ENCODE data around the gene LDLRAP1. TPM values are rescaled to one million over a fixed set of nuclear protein-coding genes. Genes with fewer than 3 reads are reported as not detected.

The LDLRAP1 gene
- total RNA-seq, 1 experiment from 2014 or later = 26.0 TPM

- Histone ChIP-seq H3K27ac (ENCODE audit: low read depth, low read length) (no peak overlapping the region), H4K20me1 (ENCODE audit: insufficient read depth) (no peaks in the 10 kb centered on the region), H3K9me2 (ENCODE audit: insufficient read depth) (no peaks in the 10 kb centered on the region), H3K4me1 (ENCODE audit: control insufficient read depth in 1 of 2, insufficient read depth in 2 of 2, low read length in 2 of 2) (no peaks in the 10 kb centered on the region), H3K9ac (ENCODE audit: low read length) (no peak overlapping the region), H3K4me3 (replicated peaks in 1 of 2; ENCODE audit: low read depth in 1 of 2, low read length in 2 of 2) (no peak overlapping the region), H3K27me3 (ENCODE audit: insufficient read depth, low read length) (no peaks in the 10 kb centered on the region), H3K9me3 (ENCODE audit: control insufficient read depth in 1 of 2, insufficient read depth in 1 of 2, low read depth in 1 of 2, low read length in 2 of 2) (no peaks in the 10 kb centered on the region), H2AFZ (ENCODE audit: low read depth, low read length, poor library complexity, severe bottlenecking) (no peak overlapping the region), H3K79me2 (ENCODE audit: insufficient read depth, low read length) (no peaks in the 10 kb centered on the region), H3K4me2 (ENCODE audit: low read length) (no peak overlapping the region), H3K36me3 (ENCODE audit: control insufficient read depth in 1 of 2, insufficient read depth in 2 of 2, low read length in 2 of 2) (no peaks in the 10 kb centered on the region)
- TF ChIP-seq CBX3 (IDR thresholded peaks at IDR 0.05; ENCODE audit: low read depth) (no peak), ZFX (IDR thresholded peaks at IDR 0.05) (no peak), SIN3A (IDR thresholded peaks at IDR 0.05; ENCODE audit: low read depth) (no peak), MAX (IDR thresholded peaks at IDR 0.05) (no peak), CTCF (IDR thresholded peaks at IDR 0.05 in 2 of 3, conservative IDR thresholded peaks at IDR 0.05 in 1 of 3; ENCODE audit: borderline replicate concordance in 1 of 3, insufficient read depth in 1 of 3, low read depth in 2 of 3, low read length in 2 of 3) (no peak)
- ChIA-PET POLR2A (no interaction called here), CTCF (no interaction called here), RAD21 (ENCODE audit: low non-redundant PET in 1 of 2, low total read pairs in 2 of 2, uncharacterized antibody in 2 of 2, unreplicated experiment in 2 of 2) (no interaction called here)
- ATAC-seq (no peak), DNase-seq (ENCODE audit: low read depth, low spot score) (no peak)
- BruUV-seq (replicated peaks) = no TSS peak
- intact Hi-C loops (cut with micrococcal nuclease) = no loop called here
Observed at GRCh38 chr1:25586181-25586588, 42.8 kb downstream of the LDLRAP1 start.

- Histone ChIP-seq H3K9ac (ENCODE audit: low read length) (no peak overlapping the region), H3K9me3 (ENCODE audit: control insufficient read depth in 1 of 2, insufficient read depth in 1 of 2, low read depth in 1 of 2, low read length in 2 of 2) (no peaks in the 10 kb centered on the region), H3K4me3 (replicated peaks in 1 of 2; ENCODE audit: low read depth in 1 of 2, low read length in 2 of 2) (no peak overlapping the region), H3K9me2 (ENCODE audit: insufficient read depth) (no peaks in the 10 kb centered on the region), H3K4me1 (ENCODE audit: control insufficient read depth in 1 of 2, insufficient read depth in 2 of 2, low read length in 2 of 2) (no peaks in the 10 kb centered on the region), H3K27ac (ENCODE audit: low read depth, low read length) (no peak overlapping the region), H4K20me1 (ENCODE audit: insufficient read depth) (no peaks in the 10 kb centered on the region), H3K27me3 (ENCODE audit: insufficient read depth, low read length) (no peaks in the 10 kb centered on the region), H2AFZ (ENCODE audit: low read depth, low read length, poor library complexity, severe bottlenecking) (no peak overlapping the region), H3K4me2 (ENCODE audit: low read length) (no peak overlapping the region), H3K79me2 (ENCODE audit: insufficient read depth, low read length) (no peaks in the 10 kb centered on the region), H3K36me3 (ENCODE audit: control insufficient read depth in 1 of 2, insufficient read depth in 2 of 2, low read length in 2 of 2) (no peaks in the 10 kb centered on the region)
- intact Hi-C loops (cut with micrococcal nuclease) = no loop called here
- TF ChIP-seq POLR2AphosphoS5 (IDR thresholded peaks at IDR 0.05; ENCODE audit: low read depth, low read length) (no peak), CTCF (IDR thresholded peaks at IDR 0.05 in 2 of 3, conservative IDR thresholded peaks at IDR 0.05 in 1 of 3; ENCODE audit: borderline replicate concordance in 1 of 3, insufficient read depth in 1 of 3, low read depth in 2 of 3, low read length in 2 of 3) (no peak), YY1 (IDR thresholded peaks at IDR 0.05; ENCODE audit: extremely low read depth, insufficient replicate concordance, low read depth, low read length) (no peak), ZNF274 (IDR thresholded peaks at IDR 0.05; ENCODE audit: low read depth, low read length) (no peak), CBX3 (IDR thresholded peaks at IDR 0.05; ENCODE audit: low read depth) (no peak), EGR1 (IDR thresholded peaks at IDR 0.05; ENCODE audit: low read depth) (no peak), EZH2 (IDR thresholded peaks at IDR 0.05) (no peak), ZBTB33 (IDR thresholded peaks at IDR 0.05; ENCODE audit: extremely low read depth, insufficient replicate concordance, low read length) (no peak), SRF (IDR thresholded peaks at IDR 0.05; ENCODE audit: low read depth) (no peak)
- ChIA-PET POLR2A (no interaction called here), RAD21 (ENCODE audit: low non-redundant PET in 1 of 2, low total read pairs in 2 of 2, uncharacterized antibody in 2 of 2, unreplicated experiment in 2 of 2) (no interaction called here), CTCF (no interaction called here)
- ATAC-seq (no peak), DNase-seq (ENCODE audit: low read depth, low spot score) (no peak)
- BruUV-seq (replicated peaks) = no TSS peak
Observed at GRCh38 chr1:25587290-25587689, 43.9 kb downstream of the LDLRAP1 start.

Data from HCT116 (cell line).